ENCODE data around the gene TH. TPM values are rescaled to one million over a fixed set of nuclear protein-coding genes. Genes with fewer than 3 reads are reported as not detected.

The TH gene
- total and polyA plus RNA-seq, 9 of the 15 experiments (the other 6 are each of a cell fraction or from before 2014, with no cell fraction given), result not detected

DNA sequence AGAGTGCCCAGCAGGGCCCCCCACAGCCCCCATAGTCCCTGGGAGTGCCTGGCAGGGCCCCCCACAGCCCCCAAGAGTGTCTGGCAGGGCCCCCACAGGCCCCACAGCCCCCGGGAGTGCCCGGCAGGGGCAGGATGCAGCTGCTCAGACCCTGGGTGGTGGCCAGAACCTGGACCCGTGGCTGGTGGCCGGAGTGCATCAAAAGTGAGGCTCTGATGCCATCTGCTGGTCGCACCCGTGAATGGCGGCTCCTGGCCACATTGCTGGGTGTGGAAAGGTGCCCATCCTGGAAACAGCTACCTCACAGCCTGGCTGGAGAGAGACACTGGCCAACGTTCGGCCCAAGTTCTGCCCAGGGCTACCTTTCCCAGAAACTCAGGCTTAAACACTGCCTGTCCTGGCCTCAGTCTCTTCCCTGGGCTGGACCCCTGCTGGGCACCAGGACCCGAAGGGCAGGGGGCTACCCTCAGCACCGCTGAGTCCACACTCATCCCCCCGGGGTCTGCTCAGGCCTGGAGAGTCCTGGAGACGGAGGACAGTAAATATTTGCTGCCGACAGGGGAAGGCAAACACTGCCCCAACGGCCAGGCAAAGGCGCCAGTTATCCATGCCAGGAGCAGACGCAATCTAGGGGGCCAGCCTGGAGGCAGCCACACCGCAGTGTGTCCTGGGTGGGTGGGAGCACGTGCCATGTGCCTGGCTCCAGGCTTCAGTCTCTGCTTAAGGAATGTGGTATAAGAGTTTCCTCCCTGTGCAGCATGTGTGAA lies 15.0 kb downstream of the TH start (continued):
- no peak for TF ChIP-seq NONO (IDR thresholded peaks at IDR 0.05; ENCODE audit: low read depth in 2 of 2, low read length in 1 of 2)
- no peak for TF ChIP-seq TAF9B (IDR thresholded peaks at IDR 0.05; ENCODE audit: partially characterized antibody)
- TF ChIP-seq, protein P1, sequence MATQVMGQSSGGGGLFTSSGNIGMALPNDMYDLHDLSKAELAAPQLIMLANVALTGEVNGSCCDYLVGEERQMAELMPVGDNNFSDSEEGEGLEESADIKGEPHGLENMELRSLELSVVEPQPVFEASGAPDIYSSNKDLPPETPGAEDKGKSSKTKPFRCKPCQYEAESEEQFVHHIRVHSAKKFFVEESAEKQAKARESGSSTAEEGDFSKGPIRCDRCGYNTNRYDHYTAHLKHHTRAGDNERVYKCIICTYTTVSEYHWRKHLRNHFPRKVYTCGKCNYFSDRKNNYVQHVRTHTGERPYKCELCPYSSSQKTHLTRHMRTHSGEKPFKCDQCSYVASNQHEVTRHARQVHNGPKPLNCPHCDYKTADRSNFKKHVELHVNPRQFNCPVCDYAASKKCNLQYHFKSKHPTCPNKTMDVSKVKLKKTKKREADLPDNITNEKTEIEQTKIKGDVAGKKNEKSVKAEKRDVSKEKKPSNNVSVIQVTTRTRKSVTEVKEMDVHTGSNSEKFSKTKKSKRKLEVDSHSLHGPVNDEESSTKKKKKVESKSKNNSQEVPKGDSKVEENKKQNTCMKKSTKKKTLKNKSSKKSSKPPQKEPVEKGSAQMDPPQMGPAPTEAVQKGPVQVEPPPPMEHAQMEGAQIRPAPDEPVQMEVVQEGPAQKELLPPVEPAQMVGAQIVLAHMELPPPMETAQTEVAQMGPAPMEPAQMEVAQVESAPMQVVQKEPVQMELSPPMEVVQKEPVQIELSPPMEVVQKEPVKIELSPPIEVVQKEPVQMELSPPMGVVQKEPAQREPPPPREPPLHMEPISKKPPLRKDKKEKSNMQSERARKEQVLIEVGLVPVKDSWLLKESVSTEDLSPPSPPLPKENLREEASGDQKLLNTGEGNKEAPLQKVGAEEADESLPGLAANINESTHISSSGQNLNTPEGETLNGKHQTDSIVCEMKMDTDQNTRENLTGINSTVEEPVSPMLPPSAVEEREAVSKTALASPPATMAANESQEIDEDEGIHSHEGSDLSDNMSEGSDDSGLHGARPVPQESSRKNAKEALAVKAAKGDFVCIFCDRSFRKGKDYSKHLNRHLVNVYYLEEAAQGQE (IDR thresholded peaks at IDR 0.05; ENCODE audit: borderline replicate concordance), result peak; percentile 39; the same call in 1 of the 2 replicates
- TF ChIP-seq, protein P1 (CRISPR knock-in tag; IDR thresholded peaks at IDR 0.05; ENCODE audit: low read depth), result no peak
- no peak for TF ChIP-seq ZNF561 (CRISPR knock-in tag; conservative IDR thresholded peaks at IDR 0.05)
- TF ChIP-seq ZNF436 (CRISPR knock-in tag; IDR thresholded peaks at IDR 0.05), result 0 out of 2 replicates have a peak, but pooled peaks have one; percentile 46
- TF ChIP-seq, protein P2, sequence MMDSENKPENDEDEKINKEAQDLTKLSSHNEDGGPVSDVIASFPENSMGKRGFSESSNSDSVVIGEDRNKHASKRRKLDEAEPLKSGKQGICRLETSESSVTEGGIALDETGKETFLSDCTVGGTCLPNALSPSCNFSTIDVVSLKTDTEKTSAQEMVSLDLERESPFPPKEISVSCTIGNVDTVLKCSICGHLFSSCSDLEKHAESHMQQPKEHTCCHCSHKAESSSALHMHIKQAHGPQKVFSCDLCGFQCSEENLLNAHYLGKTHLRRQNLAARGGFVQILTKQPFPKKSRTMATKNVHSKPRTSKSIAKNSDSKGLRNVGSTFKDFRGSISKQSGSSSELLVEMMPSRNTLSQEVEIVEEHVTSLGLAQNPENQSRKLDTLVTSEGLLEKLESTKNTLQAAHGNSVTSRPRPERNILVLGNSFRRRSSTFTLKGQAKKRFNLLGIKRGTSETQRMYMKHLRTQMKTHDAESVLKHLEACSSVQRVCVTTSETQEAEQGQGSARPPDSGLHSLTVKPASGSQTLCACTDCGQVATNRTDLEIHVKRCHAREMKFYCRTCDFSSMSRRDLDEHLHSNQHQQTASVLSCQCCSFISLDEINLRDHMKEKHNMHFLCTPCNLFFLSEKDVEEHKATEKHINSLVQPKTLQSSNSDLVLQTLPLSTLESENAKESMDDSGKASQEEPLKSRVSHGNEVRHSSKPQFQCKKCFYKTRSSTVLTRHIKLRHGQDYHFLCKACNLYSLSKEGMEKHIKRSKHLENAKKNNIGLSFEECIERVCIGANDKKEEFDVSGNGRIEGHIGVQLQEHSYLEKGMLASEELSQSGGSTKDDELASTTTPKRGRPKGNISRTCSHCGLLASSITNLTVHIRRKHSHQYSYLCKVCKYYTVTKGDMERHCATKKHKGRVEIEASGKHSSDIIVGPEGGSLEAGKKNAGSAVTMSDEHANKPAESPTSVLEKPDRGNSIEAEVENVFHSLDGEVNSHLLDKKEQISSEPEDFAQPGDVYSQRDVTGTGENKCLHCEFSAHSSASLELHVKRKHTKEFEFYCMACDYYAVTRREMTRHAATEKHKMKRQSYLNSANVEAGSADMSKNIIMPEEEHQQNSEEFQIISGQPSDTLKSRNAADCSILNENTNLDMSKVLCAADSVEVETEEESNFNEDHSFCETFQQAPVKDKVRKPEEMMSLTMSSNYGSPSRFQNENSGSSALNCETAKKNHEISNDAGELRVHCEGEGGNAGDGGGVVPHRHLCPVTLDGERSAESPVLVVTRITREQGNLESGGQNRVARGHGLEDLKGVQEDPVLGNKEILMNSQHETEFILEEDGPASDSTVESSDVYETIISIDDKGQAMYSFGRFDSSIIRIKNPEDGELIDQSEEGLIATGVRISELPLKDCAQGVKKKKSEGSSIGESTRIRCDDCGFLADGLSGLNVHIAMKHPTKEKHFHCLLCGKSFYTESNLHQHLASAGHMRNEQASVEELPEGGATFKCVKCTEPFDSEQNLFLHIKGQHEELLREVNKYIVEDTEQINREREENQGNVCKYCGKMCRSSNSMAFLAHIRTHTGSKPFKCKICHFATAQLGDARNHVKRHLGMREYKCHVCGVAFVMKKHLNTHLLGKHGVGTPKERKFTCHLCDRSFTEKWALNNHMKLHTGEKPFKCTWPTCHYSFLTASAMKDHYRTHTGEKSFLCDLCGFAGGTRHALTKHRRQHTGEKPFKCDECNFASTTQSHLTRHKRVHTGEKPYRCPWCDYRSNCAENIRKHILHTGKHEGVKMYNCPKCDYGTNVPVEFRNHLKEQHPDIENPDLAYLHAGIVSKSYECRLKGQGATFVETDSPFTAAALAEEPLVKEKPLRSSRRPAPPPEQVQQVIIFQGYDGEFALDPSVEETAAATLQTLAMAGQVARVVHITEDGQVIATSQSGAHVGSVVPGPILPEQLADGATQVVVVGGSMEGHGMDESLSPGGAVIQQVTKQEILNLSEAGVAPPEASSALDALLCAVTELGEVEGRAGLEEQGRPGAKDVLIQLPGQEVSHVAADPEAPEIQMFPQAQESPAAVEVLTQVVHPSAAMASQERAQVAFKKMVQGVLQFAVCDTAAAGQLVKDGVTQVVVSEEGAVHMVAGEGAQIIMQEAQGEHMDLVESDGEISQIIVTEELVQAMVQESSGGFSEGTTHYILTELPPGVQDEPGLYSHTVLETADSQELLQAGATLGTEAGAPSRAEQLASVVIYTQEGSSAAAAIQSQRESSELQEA (IDR thresholded peaks at IDR 0.05; ENCODE audit: low read depth), result no peak
- TF ChIP-seq, protein P3, sequence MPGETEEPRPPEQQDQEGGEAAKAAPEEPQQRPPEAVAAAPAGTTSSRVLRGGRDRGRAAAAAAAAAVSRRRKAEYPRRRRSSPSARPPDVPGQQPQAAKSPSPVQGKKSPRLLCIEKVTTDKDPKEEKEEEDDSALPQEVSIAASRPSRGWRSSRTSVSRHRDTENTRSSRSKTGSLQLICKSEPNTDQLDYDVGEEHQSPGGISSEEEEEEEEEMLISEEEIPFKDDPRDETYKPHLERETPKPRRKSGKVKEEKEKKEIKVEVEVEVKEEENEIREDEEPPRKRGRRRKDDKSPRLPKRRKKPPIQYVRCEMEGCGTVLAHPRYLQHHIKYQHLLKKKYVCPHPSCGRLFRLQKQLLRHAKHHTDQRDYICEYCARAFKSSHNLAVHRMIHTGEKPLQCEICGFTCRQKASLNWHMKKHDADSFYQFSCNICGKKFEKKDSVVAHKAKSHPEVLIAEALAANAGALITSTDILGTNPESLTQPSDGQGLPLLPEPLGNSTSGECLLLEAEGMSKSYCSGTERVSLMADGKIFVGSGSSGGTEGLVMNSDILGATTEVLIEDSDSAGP (CRISPR knock-in tag; IDR thresholded peaks at IDR 0.05), result no peak
- peak; percentile 97 for TF ChIP-seq ZFP36 (IDR thresholded peaks at IDR 0.05; ENCODE audit: low read depth, low read length, partially characterized antibody)

Measured in K562 (cell line).